Forelimb muscle (tissue), 1 donor: ENCODE measurements around the gene SORL1. TPM values are rescaled to one million over a fixed set of nuclear protein-coding genes. Genes with fewer than 3 reads are reported as not detected.
"Not testable (repeated sequence)": the region's sequence is repeated elsewhere in the genome, so short reads cannot be mapped to it uniquely, and the experiment has no call there.

ENCODE experiments used
- DNase-seq: peaks from one replicate; pipeline ENCODE4 v3.0.0-alpha.2; 2013; ENCODE audit warnings: low read depth
- polyA plus RNA-seq: library from polyadenylated mRNA; unstranded; fragments of 120-200 nt; gene quantifications from one replicate; pipeline ENCODE4 v1.2.1, GENCODE V29; 2013; ENCODE audit not compliant: insufficient read length

SORL1 gene
- 1.9 TPM for polyA plus RNA-seq

GRCh38 chr11:121451986-121452608, at the start of gene SORL1:
Gene SORL1, plus strand, starts transcription at chr11:121452314. Its CDS starts 18 bp downstream, at chr11:121452332.
- DNase-seq: no peak

DNA sequence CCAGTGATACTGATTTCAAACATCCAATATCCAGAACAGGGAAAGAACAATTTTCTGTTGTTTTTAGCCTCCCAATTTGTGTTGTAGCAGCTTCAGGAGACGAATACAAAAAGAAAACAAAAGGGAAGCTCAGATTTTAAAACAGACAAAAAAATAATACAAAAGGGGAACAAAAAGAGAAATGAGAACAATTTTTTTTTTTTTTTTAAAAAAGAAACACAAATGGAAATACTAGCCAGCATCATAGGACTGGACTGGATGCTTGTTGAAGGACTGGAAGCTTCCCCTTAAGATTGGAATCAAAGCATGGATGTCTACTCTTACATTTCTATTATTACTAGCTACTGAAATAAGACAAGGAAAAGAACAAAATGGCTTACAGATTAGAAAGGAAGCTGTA, 46.5 kb upstream of the SORL1 start:
- no peak for DNase-seq

- no peak for DNase-seq
Observed at GRCh38 chr11:121406291-121406690, 45.8 kb upstream of the SORL1 start.

- DNase-seq: no peak
Observed at GRCh38 chr11:121408830-121409229, 43.3 kb upstream of the SORL1 start.

DNA sequence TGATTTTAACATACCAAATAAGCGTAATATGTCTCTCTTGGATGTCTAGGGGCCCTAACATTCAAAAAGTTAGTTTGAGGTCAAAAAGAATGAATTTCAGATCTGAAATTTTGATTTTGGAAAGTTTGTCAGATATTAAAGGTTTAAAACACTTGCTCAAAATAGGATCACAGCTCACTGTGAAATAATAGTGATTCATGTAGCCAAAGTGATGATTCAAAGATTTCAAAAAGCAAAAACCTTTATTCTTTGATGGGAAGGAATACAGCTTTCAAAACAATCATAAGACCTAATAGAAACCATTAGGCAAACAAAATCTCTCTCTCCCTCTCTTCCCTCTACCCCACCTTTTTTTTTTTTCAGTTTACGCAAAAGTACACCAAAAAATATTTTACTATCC, 42.1 kb upstream of the SORL1 start:
- not testable (repeated sequence) for DNase-seq

- not testable (repeated sequence) for DNase-seq
Observed at GRCh38 chr11:121411330-121411729, 40.8 kb upstream of the SORL1 start.

DNA sequence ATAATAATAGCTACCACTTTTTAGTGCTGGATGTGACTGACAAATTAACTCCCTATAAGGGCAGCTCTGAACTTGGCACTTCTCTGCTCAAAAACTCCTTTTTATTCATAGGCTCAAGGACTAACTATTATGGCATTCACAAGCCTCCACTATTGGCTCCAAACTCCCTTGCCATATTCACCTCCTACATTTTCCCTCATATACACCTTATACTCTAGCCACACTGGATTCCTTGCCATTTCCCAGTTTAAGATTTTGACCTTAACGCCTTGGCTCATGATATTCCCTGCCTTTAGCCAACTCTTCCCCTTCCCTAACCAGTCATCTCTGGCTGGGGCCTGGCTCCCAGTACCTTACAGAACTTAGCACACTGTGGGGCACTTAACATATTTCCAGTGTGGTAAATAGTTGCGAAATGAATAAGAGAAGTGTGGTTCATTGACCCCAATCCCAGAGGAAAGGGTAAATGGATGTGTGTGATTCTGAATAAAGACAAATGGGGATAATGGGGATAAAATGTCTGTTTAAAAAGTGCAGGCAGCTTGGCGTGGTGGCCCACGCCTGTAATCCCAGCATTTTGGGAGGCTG, 40.0 kb upstream of the SORL1 start:
- DNase-seq: no peak

DNA sequence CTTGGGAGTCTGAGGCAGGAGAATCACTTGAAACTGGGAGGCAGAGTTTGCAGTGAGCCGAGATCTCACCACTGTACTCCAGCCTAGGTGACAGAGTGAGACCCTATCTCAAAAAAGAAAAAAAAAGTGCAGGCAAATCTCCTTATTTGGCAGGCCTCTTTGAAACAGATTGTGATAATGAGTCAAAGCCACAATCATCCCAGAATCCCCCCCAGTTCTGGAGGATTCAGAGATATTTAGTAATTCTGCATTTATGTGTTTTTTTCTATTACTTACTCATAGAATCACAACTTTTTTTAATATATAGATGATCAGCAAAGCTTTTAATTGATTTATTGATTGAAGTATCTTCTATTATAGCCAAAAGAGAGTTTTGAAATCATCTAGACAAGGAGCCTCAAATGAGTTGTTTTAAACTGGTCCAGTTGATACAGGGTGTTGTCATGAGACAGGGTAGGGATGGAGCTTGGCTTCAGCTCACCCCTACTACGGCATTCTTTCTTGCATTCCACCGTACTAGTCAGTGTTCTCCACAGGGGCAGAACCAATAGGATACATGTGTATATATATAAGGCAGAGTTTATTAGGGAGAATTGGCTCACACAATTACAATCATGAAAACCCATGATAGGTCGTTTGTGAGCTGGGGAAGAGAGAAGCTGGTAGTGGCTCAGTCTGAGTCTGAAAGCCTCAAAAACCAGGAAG, 39.3 kb upstream of the SORL1 start:
- DNase-seq: no peak

GRCh38 chr11:121414141-121414913, 37.8 kb upstream of the SORL1 start:
- no peak for DNase-seq

GRCh38 chr11:121415856-121416255, 36.3 kb upstream of the SORL1 start:
- no peak for DNase-seq

GRCh38 chr11:121417055-121417551, 35.0 kb upstream of the SORL1 start:
- peak; percentile 36 for DNase-seq

DNA sequence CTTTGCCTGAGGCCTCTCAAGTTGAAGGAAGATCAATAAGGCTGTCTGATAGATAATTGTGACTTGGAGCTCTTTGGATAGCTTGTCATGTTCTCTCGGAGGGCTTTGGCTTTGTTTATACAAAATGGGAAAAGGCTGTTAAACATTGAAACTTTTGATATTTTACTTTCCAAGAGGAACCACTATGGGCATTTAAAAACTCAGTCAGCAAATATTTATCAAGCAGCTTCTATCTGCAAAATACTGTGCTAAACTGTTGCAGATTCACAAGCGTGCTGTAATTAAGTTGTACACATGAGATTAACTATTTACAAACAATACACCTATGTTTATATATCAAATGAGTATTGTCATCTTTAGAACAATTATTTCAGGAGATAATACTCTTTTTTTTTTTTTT, 34.5 kb upstream of the SORL1 start:
- no peak for DNase-seq

GRCh38 chr11:121418625-121419114, 33.4 kb upstream of the SORL1 start:
- peak; percentile 36 for DNase-seq

GRCh38 chr11:121419836-121420235, 32.3 kb upstream of the SORL1 start:
- no peak for DNase-seq

DNA sequence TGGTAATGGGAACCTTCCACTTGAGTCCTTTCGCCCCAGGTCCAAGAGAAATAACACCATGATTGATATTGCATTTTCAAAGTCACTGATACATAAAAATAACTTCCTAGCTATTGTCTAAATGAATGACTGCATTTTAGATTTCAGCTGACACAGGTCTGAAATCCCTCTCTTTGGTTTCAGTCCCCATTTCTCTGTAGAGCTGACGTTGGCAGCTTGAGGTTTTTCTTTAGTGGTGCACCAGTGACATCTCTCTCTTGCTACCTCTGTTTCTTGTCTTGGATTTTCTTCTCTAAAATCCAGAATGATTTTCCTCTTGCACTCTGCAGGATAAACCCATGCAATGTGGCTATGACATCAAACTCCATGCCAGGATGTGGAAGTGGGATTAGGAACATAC, 31.7 kb upstream of the SORL1 start:
- DNase-seq: no peak

- DNase-seq: no peak
Observed at GRCh38 chr11:121421149-121421901, 30.8 kb upstream of the SORL1 start.

GRCh38 chr11:121422675-121423074, 29.4 kb upstream of the SORL1 start:
- DNase-seq: no peak

DNA sequence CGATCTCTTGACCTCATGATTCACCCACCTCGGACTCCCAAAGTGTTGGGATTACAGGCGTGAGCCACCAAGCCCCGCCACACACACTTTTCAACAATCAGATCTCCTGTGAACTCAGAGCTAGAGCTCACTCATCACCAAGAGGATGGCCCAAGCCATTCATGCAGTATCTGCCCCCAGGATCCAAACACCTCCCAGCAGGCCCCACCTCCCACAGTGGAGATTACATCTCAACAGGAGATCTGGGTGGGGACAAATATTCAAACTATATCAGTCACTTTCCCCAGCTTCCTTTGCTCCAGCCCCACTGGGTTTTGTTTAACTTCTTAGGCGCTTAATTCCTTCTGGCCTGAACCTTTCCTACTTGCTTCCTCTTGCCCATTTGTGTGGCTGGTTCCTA, 26.3 kb upstream of the SORL1 start:
- DNase-seq: no peak

DNA sequence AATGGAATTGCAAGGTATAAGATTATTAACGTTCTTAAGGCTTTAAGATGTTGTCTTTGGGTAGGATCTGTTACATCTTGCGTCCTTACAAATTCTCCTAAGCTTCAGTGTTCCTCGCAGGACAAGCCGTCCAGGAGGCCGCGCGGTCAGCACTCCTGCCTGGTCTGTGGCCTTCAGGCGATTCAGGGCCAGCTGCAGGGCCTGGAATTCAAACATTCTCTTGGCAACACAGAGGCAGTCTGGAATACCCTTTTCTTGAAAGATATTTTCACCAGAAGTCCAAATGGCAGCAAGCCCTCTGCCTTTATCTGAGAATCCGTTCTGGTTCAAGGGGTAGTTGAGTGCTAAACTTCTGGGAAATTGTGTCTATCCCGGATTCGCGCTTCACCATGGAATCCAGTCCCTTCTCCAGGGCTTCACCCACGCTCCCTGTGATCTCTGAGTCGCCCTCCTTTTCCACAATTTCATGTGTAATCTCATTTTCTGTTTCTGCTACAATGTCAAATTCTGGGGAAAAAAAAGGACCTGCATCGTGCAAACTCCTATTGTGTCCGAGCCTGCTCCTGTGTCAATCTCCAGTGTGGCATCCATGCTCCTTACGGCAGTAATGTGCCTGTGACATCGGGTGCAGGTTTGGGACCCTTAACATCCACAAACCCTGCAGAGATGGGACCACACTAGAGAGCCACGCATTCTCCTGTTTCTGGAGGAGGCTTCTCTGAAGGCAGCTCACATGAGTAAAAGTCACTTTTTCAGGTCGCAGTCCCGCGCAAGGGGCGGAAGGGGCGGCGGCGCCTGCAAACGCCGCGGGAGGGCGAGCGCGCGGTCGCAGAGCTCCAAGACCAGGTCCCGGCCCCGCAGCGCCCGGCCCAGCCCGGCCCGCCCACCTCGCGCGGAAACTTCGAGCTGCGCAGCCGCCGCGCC, 25.4 kb upstream of the SORL1 start:
- DNase-seq: no peak

- DNase-seq: no peak
Observed at GRCh38 chr11:121427400-121427744, 24.7 kb upstream of the SORL1 start.
